HCT116 (cell line): ENCODE measurements around the gene CEP112. TPM values are rescaled to one million over a fixed set of nuclear protein-coding genes. Genes with fewer than 3 reads are reported as not detected.

Source experiments
- ATAC-seq: fragments of 200-7000 bp; cut with Tn5 transposase; 2 replicates; pipeline ENCODE4 v1.9.1; 2020; ENCODE audit warnings: mild to moderate bottlenecking, moderate library complexity
- BruUV-seq: library from RNA; stranded (reverse); fragments of 400-500 nt; replicated peaks from 2 replicates; lab custom pipeline; 2021; lab: Mats Ljungman, UMichigan
- CTCF ChIA-PET: fragments of 300-600 bp; sonication (Branson Sonifier 250); formaldehyde crosslinking; loops from one replicate; lab custom pipeline; 2021; ENCODE audit warnings: antibody characterized with exemption; lab: Charles Lee
- POLR2A ChIA-PET: fragments of 300-600, 350-600 bp; sonication (Branson Sonifier 250); formaldehyde crosslinking; loops from one replicate; lab custom pipeline; 2021; ENCODE audit warnings: antibody characterized with exemption; lab: Charles Lee
- RAD21 ChIA-PET, 2 experiments: fragments of 300-600 bp; sonication (Branson Sonifier 250); formaldehyde crosslinking; loops; one replicate each; lab custom pipeline; 2023; ENCODE audit warnings: low total read pairs in 2 of 2; ENCODE audit not compliant: uncharacterized antibody in 2 of 2, unreplicated experiment in 2 of 2, low non-redundant PET in 1 of 2; lab: Charles Lee
- DNase-seq: peaks from one replicate; pipeline ENCODE4 v3.0.0-alpha.2; 2010; ENCODE audit warnings: low read depth, low spot score
- H2AFZ ChIP-seq: fragments of 200-600 bp; shearing (Covaris generic), sonication (generic); 2 replicates; pipeline ENCODE4 v1.6.1; 2017; ENCODE audit warnings: low read depth, mixed run types, mixed read lengths, antibody characterized with exemption, low read length; ENCODE audit not compliant: poor library complexity, severe bottlenecking
- H3K27ac ChIP-seq: 2 replicates; pipeline ENCODE4 v1.5.1; 2012; ENCODE audit warnings: low read depth, low read length
- H3K27me3 ChIP-seq: fragments of 200-600 bp; sonication (generic); 2 replicates; pipeline ENCODE4 v1.6.1; 2016; ENCODE audit warnings: mixed run types, low read length, mixed read lengths; ENCODE audit not compliant: insufficient read depth
- H3K36me3 ChIP-seq, 2 experiments: fragments of 200-500 bp in 1 of 2; fragments of 200-600 bp in 1 of 2; sonication (Bioruptor generic) in 1 of 2; sonication (generic) in 1 of 2; 2 replicates each; pipeline versions ENCODE4 v1.5.1 to v1.6.1; 2014 to 2016; ENCODE audit warnings: low read length in 2 of 2, inconsistent platforms in 1 of 2, mixed read lengths in 1 of 2, mixed run types in 1 of 2; ENCODE audit not compliant: insufficient read depth in 2 of 2, control insufficient read depth in 1 of 2
- H3K4me1 ChIP-seq, 2 experiments: fragments of 200-600 bp in 1 of 2; sonication (generic) in 1 of 2; 2 replicates each; pipeline versions ENCODE4 v1.5.1 to v1.6.1; 2012 to 2017; ENCODE audit warnings: low read length in 2 of 2, inconsistent platforms in 1 of 2, mild to moderate bottlenecking in 1 of 2, mixed read lengths in 1 of 2, mixed run types in 1 of 2, moderate library complexity in 1 of 2; ENCODE audit not compliant: insufficient read depth in 2 of 2, control insufficient read depth in 1 of 2
- H3K4me2 ChIP-seq: fragments of 200-600 bp; sonication (generic); 2 replicates; pipeline ENCODE4 v1.6.1; 2017; ENCODE audit warnings: mixed run types, low read length, mixed read lengths
- H3K4me3 ChIP-seq, 2 experiments: fragments of 200-600 bp in 1 of 2; sonication (generic) in 1 of 2; replicated peaks in 1 of 2; 2 replicates each; pipeline ENCODE4 v1.5.1; 2011 to 2016; ENCODE audit warnings: low read length in 2 of 2, control low read depth in 1 of 2, low read depth in 1 of 2, mild to moderate bottlenecking in 1 of 2, mixed read lengths in 1 of 2, mixed run types in 1 of 2
- H3K79me2 ChIP-seq: fragments of 200-600 bp; sonication (generic); 2 replicates; pipeline ENCODE4 v1.6.1; 2017; ENCODE audit warnings: mild to moderate bottlenecking, mixed run types, low read length, moderate library complexity, mixed read lengths; ENCODE audit not compliant: insufficient read depth
- H3K9ac ChIP-seq: fragments of 200-600 bp; sonication (generic); 2 replicates; pipeline ENCODE4 v1.6.1; 2016; ENCODE audit warnings: low read length, mixed read lengths
- H3K9me2 ChIP-seq: fragments of 200-600 bp; sonication (generic), shearing (Covaris generic); 2 replicates; pipeline ENCODE4 v1.6.1; 2017; ENCODE audit warnings: mixed run types, mild to moderate bottlenecking, moderate library complexity; ENCODE audit not compliant: insufficient read depth
- H3K9me3 ChIP-seq, 2 experiments: fragments of 200-500 bp in 1 of 2; fragments of 200-600 bp in 1 of 2; sonication (Bioruptor generic) in 1 of 2; sonication (generic) in 1 of 2; 2 replicates each; pipeline ENCODE4 v1.6.1; 2014 to 2017; ENCODE audit warnings: low read length in 2 of 2, mixed read lengths in 2 of 2, inconsistent platforms in 1 of 2, low read depth in 1 of 2, mild to moderate bottlenecking in 1 of 2, mixed run types in 1 of 2, moderate library complexity in 1 of 2; ENCODE audit not compliant: control insufficient read depth in 1 of 2, insufficient read depth in 1 of 2
- H4K20me1 ChIP-seq: fragments of 200-600 bp; sonication (generic), shearing (Covaris generic); 2 replicates; pipeline ENCODE4 v1.6.1; 2017; ENCODE audit warnings: mixed run types, mild to moderate bottlenecking, moderate library complexity; ENCODE audit not compliant: insufficient read depth
- CBX3 ChIP-seq: IDR thresholded peaks from 2 replicates; pipeline ENCODE4 v1.6.1; 2012; ENCODE audit warnings: low read depth
- CEBPB ChIP-seq: IDR thresholded peaks from 2 replicates; pipeline ENCODE4 v1.6.1; 2012; ENCODE audit warnings: low read depth
- EGR1 ChIP-seq: IDR thresholded peaks from 2 replicates; pipeline ENCODE4 v1.6.1; 2012; ENCODE audit warnings: low read depth
- ELF1 ChIP-seq: IDR thresholded peaks from 2 replicates; pipeline ENCODE4 v1.6.1; 2012; ENCODE audit warnings: low read depth, borderline replicate concordance
- EZH2phosphoT487 ChIP-seq: fragments of 200-600 bp; IDR thresholded peaks from 2 replicates; pipeline ENCODE4 v1.6.1; 2018; ENCODE audit warnings: antibody characterized with exemption, borderline replicate concordance
- FOSL1 ChIP-seq: IDR thresholded peaks from 2 replicates; pipeline ENCODE4 v1.6.1; 2012; ENCODE audit warnings: low read depth
- JUND ChIP-seq: IDR thresholded peaks from 2 replicates; pipeline ENCODE4 v1.6.1; 2012
- POLR2AphosphoS5 ChIP-seq: IDR thresholded peaks from 2 replicates; pipeline ENCODE4 v1.6.1; 2011; ENCODE audit warnings: mild to moderate bottlenecking, low read depth, low read length, moderate library complexity
- RAD21 ChIP-seq: IDR thresholded peaks from 2 replicates; pipeline ENCODE4 v1.6.1; 2012; ENCODE audit warnings: low read depth, mild to moderate bottlenecking
- SIN3A ChIP-seq: IDR thresholded peaks from 2 replicates; pipeline ENCODE4 v1.6.1; 2012; ENCODE audit warnings: low read depth
- SP1 ChIP-seq: IDR thresholded peaks from 2 replicates; pipeline ENCODE4 v1.6.1; 2012; ENCODE audit warnings: low read depth
- SRF ChIP-seq: IDR thresholded peaks from 2 replicates; pipeline ENCODE4 v1.6.1; 2012; ENCODE audit warnings: low read depth
- TCF7L2 ChIP-seq: IDR thresholded peaks from 2 replicates; pipeline ENCODE4 v1.7.0; 2011; ENCODE audit warnings: borderline replicate concordance, inconsistent platforms; ENCODE audit not compliant: insufficient read depth, insufficient read length; ENCODE audit errors: extremely low read depth
- ZFX ChIP-seq: fragments of 450-650 bp; IDR thresholded peaks from 2 replicates; pipeline ENCODE4 v1.6.1; 2017
- ZNF274 ChIP-seq: fragments of 200-500 bp; sonication (Bioruptor generic); IDR thresholded peaks from 2 replicates; pipeline ENCODE4 v1.6.1; 2014; ENCODE audit warnings: mild to moderate bottlenecking, low read depth, low read length, inconsistent platforms
- intact Hi-C: fragments of 100-400 bp; cut with micrococcal nuclease; formaldehyde crosslinking; loops from 2 replicates; pipeline ENCODE4 v1.10.0; 2022
- total RNA-seq: library from RNA; stranded (reverse); gene quantifications from one replicate; pipeline ENCODE4 v1.2.1, GENCODE V29; 2021; ENCODE audit not compliant: unreplicated experiment
- TF ChIP-seq, protein P1 (sequence below), 3 experiments: fragments of 200-600 bp in 1 of 3; sonication (generic) in 1 of 3; IDR thresholded peaks in 2 of 3; conservative IDR thresholded peaks in 1 of 3; 2 replicates each; pipeline ENCODE4 v1.5.1; 2012 to 2017; ENCODE audit warnings: low read depth in 2 of 3, low read length in 2 of 3, antibody characterized with exemption in 1 of 3, borderline replicate concordance in 1 of 3, control low read depth in 1 of 3, mild to moderate bottlenecking in 1 of 3, mixed read lengths in 1 of 3, mixed run types in 1 of 3, moderate library complexity in 1 of 3; ENCODE audit not compliant: insufficient read depth in 1 of 3
- TF ChIP-seq, protein P2 (sequence below): IDR thresholded peaks from 2 replicates; pipeline ENCODE4 v1.6.1; 2012
- TF ChIP-seq, protein P3 (sequence below): IDR thresholded peaks from 2 replicates; pipeline ENCODE4 v1.6.1; 2012
- TF ChIP-seq, protein P4 (sequence below): IDR thresholded peaks from 2 replicates; pipeline ENCODE4 v1.6.1; 2011; ENCODE audit warnings: mild to moderate bottlenecking, low read length, moderate library complexity; ENCODE audit not compliant: insufficient replicate concordance; ENCODE audit errors: extremely low read depth
- TF ChIP-seq, protein P5 (sequence below): IDR thresholded peaks from 2 replicates; pipeline ENCODE4 v1.6.1; 2012; ENCODE audit warnings: low read depth

CEP112 gene
- total RNA-seq, 1 experiment from 2014 or later = 10.9 TPM

DNA sequence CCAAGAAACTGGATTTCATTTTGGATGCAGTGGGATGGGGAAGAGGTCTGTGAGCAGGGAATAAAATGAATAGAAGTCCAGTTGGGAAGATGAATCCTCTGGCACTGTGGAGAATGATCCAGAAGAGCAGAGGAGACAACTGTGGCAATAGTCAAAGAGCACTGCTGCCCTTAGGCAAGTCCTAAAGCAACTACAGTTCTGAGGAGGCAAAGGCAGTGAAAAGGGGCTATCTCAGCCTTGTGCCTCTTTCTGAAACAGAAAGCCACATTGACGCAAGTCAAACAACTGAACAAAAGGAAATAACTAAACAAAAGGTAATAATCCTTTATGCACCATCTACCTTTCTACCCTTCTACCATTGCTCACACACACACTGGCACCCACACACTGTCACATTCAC is 392.5 kb downstream of the CEP112 start:
- Histone ChIP-seq H3K27me3 (no peaks in the 10 kb centered on the region), H3K27ac (no peak overlapping the region), H3K9me3 (peaks cover 15 to 16% of the 10 kb centered on the region in 2 experiments; a peak in 3 of 4 replicates), H3K9me2 (no peaks in the 10 kb centered on the region), H3K9ac (no peak overlapping the region), H3K36me3 (no peaks in the 10 kb centered on the region), H4K20me1 (no peaks in the 10 kb centered on the region), H3K4me2 (no peak overlapping the region), H3K4me1 (0 out of 4 replicates have a peak, but pooled peaks cover 0 to 3% of the 10 kb centered on the region in 2 experiments), H3K4me3 (no peak overlapping the region), H3K79me2 (no peaks in the 10 kb centered on the region), H2AFZ (no peak overlapping the region)
- BruUV-seq = no TSS peak
- intact Hi-C loops = loop anchor here (10.0 kb wide), 1 partner anchor 365 kb away; no protein-coding TSS in a partner anchor
- DNase-seq (no peak), ATAC-seq (no peak)
- ChIA-PET RAD21 (no interaction called here), POLR2A (no interaction called here), CTCF (no interaction called here)
- TF ChIP-seq SIN3A (no peak), EZH2phosphoT487 (no peak), POLR2AphosphoS5 (no peak), CBX3 (no peak), TCF7L2 (no peak), ZFX (no peak), ZNF274 (no peak), SRF (no peak), SP1 (no peak), FOSL1 (no peak), ELF1 (no peak), JUND (no peak), CEBPB (no peak), RAD21 (no peak), EGR1 (no peak)
- TF ChIP-seq, protein P1, sequence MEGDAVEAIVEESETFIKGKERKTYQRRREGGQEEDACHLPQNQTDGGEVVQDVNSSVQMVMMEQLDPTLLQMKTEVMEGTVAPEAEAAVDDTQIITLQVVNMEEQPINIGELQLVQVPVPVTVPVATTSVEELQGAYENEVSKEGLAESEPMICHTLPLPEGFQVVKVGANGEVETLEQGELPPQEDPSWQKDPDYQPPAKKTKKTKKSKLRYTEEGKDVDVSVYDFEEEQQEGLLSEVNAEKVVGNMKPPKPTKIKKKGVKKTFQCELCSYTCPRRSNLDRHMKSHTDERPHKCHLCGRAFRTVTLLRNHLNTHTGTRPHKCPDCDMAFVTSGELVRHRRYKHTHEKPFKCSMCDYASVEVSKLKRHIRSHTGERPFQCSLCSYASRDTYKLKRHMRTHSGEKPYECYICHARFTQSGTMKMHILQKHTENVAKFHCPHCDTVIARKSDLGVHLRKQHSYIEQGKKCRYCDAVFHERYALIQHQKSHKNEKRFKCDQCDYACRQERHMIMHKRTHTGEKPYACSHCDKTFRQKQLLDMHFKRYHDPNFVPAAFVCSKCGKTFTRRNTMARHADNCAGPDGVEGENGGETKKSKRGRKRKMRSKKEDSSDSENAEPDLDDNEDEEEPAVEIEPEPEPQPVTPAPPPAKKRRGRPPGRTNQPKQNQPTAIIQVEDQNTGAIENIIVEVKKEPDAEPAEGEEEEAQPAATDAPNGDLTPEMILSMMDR (IDR thresholded peaks at IDR 0.05 in 2 of 3, conservative IDR thresholded peaks at IDR 0.05 in 1 of 3; ENCODE audit: borderline replicate concordance in 1 of 3, insufficient read depth in 1 of 3, low read depth in 2 of 3, low read length in 2 of 3) = no peak
- TF ChIP-seq, protein P2, sequence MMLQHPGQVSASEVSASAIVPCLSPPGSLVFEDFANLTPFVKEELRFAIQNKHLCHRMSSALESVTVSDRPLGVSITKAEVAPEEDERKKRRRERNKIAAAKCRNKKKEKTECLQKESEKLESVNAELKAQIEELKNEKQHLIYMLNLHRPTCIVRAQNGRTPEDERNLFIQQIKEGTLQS = no peak
- TF ChIP-seq, protein P3, sequence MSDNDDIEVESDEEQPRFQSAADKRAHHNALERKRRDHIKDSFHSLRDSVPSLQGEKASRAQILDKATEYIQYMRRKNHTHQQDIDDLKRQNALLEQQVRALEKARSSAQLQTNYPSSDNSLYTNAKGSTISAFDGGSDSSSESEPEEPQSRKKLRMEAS = no peak
- TF ChIP-seq, protein P4, sequence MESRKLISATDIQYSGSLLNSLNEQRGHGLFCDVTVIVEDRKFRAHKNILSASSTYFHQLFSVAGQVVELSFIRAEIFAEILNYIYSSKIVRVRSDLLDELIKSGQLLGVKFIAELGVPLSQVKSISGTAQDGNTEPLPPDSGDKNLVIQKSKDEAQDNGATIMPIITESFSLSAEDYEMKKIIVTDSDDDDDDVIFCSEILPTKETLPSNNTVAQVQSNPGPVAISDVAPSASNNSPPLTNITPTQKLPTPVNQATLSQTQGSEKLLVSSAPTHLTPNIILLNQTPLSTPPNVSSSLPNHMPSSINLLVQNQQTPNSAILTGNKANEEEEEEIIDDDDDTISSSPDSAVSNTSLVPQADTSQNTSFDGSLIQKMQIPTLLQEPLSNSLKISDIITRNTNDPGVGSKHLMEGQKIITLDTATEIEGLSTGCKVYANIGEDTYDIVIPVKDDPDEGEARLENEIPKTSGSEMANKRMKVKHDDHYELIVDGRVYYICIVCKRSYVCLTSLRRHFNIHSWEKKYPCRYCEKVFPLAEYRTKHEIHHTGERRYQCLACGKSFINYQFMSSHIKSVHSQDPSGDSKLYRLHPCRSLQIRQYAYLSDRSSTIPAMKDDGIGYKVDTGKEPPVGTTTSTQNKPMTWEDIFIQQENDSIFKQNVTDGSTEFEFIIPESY = no peak
- TF ChIP-seq, protein P5, sequence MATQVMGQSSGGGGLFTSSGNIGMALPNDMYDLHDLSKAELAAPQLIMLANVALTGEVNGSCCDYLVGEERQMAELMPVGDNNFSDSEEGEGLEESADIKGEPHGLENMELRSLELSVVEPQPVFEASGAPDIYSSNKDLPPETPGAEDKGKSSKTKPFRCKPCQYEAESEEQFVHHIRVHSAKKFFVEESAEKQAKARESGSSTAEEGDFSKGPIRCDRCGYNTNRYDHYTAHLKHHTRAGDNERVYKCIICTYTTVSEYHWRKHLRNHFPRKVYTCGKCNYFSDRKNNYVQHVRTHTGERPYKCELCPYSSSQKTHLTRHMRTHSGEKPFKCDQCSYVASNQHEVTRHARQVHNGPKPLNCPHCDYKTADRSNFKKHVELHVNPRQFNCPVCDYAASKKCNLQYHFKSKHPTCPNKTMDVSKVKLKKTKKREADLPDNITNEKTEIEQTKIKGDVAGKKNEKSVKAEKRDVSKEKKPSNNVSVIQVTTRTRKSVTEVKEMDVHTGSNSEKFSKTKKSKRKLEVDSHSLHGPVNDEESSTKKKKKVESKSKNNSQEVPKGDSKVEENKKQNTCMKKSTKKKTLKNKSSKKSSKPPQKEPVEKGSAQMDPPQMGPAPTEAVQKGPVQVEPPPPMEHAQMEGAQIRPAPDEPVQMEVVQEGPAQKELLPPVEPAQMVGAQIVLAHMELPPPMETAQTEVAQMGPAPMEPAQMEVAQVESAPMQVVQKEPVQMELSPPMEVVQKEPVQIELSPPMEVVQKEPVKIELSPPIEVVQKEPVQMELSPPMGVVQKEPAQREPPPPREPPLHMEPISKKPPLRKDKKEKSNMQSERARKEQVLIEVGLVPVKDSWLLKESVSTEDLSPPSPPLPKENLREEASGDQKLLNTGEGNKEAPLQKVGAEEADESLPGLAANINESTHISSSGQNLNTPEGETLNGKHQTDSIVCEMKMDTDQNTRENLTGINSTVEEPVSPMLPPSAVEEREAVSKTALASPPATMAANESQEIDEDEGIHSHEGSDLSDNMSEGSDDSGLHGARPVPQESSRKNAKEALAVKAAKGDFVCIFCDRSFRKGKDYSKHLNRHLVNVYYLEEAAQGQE = no peak
